ENCODE measurements around the gene CEP76.
"Not testable (repeated sequence)": the region's sequence is repeated elsewhere in the genome, so short reads cannot be mapped to it uniquely, and the experiment has no call there.

Gene CEP76

GRCh38 chr18:12643756-12644155, 58.8 kb downstream of the CEP76 start:
- not testable (repeated sequence) for DNase-seq (ENCODE audit: low spot score)

GRCh38 chr18:12640881-12641200, 61.7 kb downstream of the CEP76 start:
- no peak for DNase-seq (ENCODE audit: low spot score)

- no peak for DNase-seq (ENCODE audit: low spot score)
These were observed 62.3 kb downstream of the CEP76 start for GRCh38 chr18:12639990-12640880.

- DNase-seq (ENCODE audit: low spot score) = no peak
These were observed 63.8 kb downstream of the CEP76 start for GRCh38 chr18:12638644-12639124.

GRCh38 chr18:12637901-12638643, 64.5 kb downstream of the CEP76 start:
- DNase-seq (ENCODE audit: low spot score) = no peak

GRCh38 chr18:12637393-12637792, 65.1 kb downstream of the CEP76 start:
- DNase-seq (ENCODE audit: low spot score) = no peak

GRCh38 chr18:12631831-12632477, 70.6 kb downstream of the CEP76 start:
- no peak for DNase-seq (ENCODE audit: low spot score)

- no peak for DNase-seq (ENCODE audit: low spot score)
These were observed 72.4 kb downstream of the CEP76 start for GRCh38 chr18:12630136-12630535.

- no peak for DNase-seq (ENCODE audit: low spot score)
These were observed 73.5 kb downstream of the CEP76 start for GRCh38 chr18:12628706-12629702.

- DNase-seq (ENCODE audit: low spot score) = not testable (repeated sequence)
These were observed 75.3 kb downstream of the CEP76 start for GRCh38 chr18:12627199-12627598.

GRCh38 chr18:12625241-12625640, 77.3 kb downstream of the CEP76 start:
- no peak for DNase-seq (ENCODE audit: low spot score)

Measured in Ammon's horn (tissue), 1 donor.